SK-MEL-5 (cell line): Measurements from ENCODE around the gene ING1. TPM values are rescaled to one million over a fixed set of nuclear protein-coding genes. Genes with fewer than 3 reads are reported as not detected.

Source experiments
- DNase-seq: peaks from one replicate; pipeline ENCODE4 v3.0.0-alpha.2; 2016; ENCODE audit warnings: low read depth, low spot score
- in situ Hi-C: cut with HindIII; loops from 2 replicates; pipeline ENCODE4 v1.10.0; 2016; ENCODE audit warnings: low sequenced_read_pairs, high pct_unique_total_duplicates, low pct_unique_long_range_greater_than_20kb
- total RNA-seq: library from RNA; depleted of rRNA; stranded (reverse); fragments of >200 nt; shearing (Covaris generic); gene quantifications from 2 replicates; pipeline ENCODE4 v1.2.3, GENCODE V29; 2014; rRNA removed

Gene ING1
- total RNA-seq, 1 experiment from 2014 or later = 6.6 TPM

- no peak for DNase-seq
- in situ Hi-C loops = no loop called here
Measured at GRCh38 chr13:110756219-110756631, 42.7 kb downstream of the ING1 start.

GRCh38 chr13:110757296-110757695 lies 43.8 kb downstream of the ING1 start:
- no peak for DNase-seq
- in situ Hi-C loops = no loop called here

GRCh38 chr13:110758195-110758805 lies 44.8 kb downstream of the ING1 start:
- in situ Hi-C loops = no loop called here
- no peak for DNase-seq

- in situ Hi-C loops = no loop called here
- DNase-seq = no peak
Measured at GRCh38 chr13:110759710-110760109, 46.2 kb downstream of the ING1 start.

- DNase-seq = no peak
- in situ Hi-C loops = no loop called here
Measured at GRCh38 chr13:110760611-110761010, 47.1 kb downstream of the ING1 start.

- in situ Hi-C loops = no loop called here
- no peak for DNase-seq
Measured at GRCh38 chr13:110766671-110767430, 53.4 kb downstream of the ING1 start.

- in situ Hi-C loops = no loop called here
- no peak for DNase-seq
Measured at GRCh38 chr13:110767476-110767875, 54.0 kb downstream of the ING1 start.

GRCh38 chr13:110769097-110769496 lies 55.6 kb downstream of the ING1 start:
- DNase-seq = no peak
- in situ Hi-C loops = no loop called here

- in situ Hi-C loops = no loop called here
- DNase-seq = no peak
Measured at GRCh38 chr13:110770678-110771077, 57.2 kb downstream of the ING1 start.

GRCh38 chr13:110771194-110771593 lies 57.7 kb downstream of the ING1 start:
- in situ Hi-C loops = no loop called here
- no peak for DNase-seq

GRCh38 chr13:110772091-110772984 lies 58.8 kb downstream of the ING1 start:
- DNase-seq = no peak

More at GRCh38 chr13:110772091-110772984, 58.8 kb downstream of the ING1 start:
- in situ Hi-C loops = no loop called here

Other genes starting within 250 kb of the ING1 start
- gene RAB20, start 152.0 kb upstream of the ING1 start, total RNA-seq = 21.0 and 26.7 TPM in 2 replicates
- gene NAXD, start 98.2 kb upstream of the ING1 start, total RNA-seq = 17.2 and 17.7 TPM in 2 replicates
- 45.6 and 55.4 TPM in 2 replicates for gene CARS2, start 7.6 kb upstream of the ING1 start, total RNA-seq
- gene ANKRD10, start 201.4 kb downstream of the ING1 start, total RNA-seq = 71.0 and 71.1 TPM in 2 replicates